GM19324 (cell line): ENCODE measurements around the gene TGFBR1.
"Not testable (repeated sequence)": the region's sequence is repeated elsewhere in the genome, so short reads cannot be mapped to it uniquely, and the experiment has no call there.

Experiments
- ATAC-seq: cut with Tn5 transposase; IDR thresholded peaks from one replicate; pipeline ENCODE4 v1.9.1; 2021; ENCODE audit warnings: mild to moderate bottlenecking, moderate library complexity; ENCODE audit not compliant: unreplicated experiment, low FRiP score

The TGFBR1 gene

GRCh38 chr9:99184475-99185347 is 79.8 kb downstream of the TGFBR1 start:
- ATAC-seq, result peak; percentile 54

- ATAC-seq, result no peak
These were observed 80.4 kb downstream of the TGFBR1 start for GRCh38 chr9:99185348-99185632.

GRCh38 chr9:99185934-99186333 is 81.0 kb downstream of the TGFBR1 start:
- ATAC-seq, result no peak

DNA sequence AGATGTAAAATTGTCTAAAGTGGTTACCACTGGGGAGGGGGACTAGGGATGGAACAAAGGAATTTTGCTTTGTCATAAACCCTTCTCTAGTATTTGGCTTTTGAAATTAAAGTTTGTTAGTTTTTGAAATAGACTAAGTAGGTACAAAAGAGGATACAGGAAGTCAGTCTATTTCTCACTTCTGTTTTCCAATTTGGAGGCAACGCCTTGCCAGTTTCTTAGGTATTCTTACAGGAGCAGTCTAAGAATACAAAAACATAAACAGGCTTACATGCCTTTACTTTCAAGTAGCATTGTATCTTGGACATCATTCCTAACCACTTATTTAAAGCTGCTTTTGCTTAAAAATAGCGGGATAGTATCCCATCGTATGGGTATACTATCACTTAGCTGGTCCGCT is 82.4 kb downstream of the TGFBR1 start:
- ATAC-seq, result no peak

DNA sequence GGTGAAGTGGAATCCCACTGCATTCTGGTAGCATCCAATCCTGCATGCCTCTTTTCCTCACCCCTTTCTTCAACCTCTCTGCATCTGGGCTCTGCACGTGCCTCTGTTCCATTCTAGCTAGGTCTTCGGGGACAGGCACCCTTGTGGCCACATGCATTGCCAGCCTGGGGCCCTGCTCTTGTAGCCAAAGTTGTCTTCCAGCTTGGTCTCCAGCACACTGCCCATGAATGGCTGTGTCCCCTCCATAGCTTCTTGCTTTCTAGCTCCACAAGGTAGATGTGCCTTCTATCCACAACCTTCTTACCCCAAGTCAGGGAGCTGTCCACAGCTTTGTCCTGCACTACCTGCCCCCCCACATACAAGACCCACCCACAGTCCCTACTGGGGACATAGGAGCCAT is 84.3 kb downstream of the TGFBR1 start:
- no peak for ATAC-seq

GRCh38 chr9:99189887-99190596 is 85.1 kb downstream of the TGFBR1 start:
- ATAC-seq, result no peak

GRCh38 chr9:99190597-99191283 is 85.8 kb downstream of the TGFBR1 start:
- no peak for ATAC-seq

DNA sequence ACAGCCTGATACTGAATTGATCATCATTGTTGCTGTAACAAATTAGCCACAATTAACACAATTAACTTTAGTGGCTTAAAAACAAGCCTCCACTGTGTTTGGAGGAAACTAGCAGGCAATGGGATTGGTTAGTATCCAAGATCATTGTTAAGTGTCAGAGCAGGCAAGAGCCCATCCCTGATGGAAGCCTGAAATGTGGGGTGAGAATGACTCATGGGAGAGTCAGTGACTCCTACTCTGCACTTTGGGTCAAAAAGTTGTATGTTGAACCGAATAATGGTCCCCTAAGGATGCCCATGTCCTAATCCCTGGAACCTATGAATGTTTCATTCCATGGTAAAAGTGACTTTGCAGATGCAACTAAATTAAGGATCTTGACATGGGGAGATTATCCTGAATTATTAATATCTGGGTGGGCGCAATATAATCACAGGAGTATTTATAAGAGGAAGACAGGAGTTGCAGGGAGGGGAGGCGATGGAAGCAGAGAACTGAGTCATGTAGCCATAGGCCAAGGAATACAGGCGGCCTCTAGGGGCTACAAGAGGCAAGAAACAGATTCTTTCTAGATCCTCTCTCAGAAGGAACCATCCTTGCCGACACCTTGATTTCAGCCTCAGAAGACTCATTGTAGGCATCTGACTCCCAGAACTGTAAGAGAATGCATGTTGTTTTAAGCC is 88.0 kb downstream of the TGFBR1 start:
- no peak for ATAC-seq

DNA sequence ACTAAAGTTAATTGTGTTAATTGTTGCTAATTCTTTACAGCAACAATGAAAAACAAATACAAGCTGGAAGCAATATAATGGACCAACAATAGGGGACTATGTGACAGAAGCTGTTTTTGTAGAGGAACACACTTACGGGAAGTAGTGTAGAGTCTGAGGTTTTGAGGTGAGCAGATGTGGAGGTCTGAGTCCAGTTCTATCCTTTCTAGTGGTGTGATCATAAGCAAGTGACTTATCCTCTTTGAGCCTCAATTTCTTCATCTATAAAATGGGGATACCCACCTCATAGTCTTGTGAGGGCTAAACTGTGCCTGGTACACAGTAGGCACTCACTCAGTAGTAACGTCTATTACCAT is 88.5 kb downstream of the TGFBR1 start:
- ATAC-seq, result no peak

GRCh38 chr9:99196484-99196883 is 91.6 kb downstream of the TGFBR1 start:
- not testable (repeated sequence) for ATAC-seq

GRCh38 chr9:99197124-99197630 is 92.3 kb downstream of the TGFBR1 start:
- ATAC-seq, result no peak

DNA sequence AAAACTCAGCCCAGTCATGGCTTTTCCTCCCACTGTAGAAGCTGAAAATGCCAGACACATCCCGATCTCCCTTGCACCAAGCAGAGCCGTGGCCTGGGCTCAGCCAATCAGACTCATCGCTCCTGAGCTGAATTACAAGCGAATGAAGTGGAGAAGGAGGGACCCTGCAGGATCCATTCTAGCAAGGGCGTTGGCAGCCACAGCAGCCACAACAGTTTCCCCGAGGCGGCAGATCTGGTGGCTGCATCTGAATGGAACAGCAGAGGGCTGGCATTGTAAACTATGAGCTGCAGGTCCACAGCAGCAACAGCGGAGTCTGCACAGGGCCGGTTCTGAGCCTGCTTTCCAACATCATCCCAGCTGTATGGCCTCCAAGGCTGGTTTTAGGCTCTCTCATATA is 93.1 kb downstream of the TGFBR1 start:
- no peak for ATAC-seq

GRCh38 chr9:99199938-99200539 is 95.1 kb downstream of the TGFBR1 start:
- ATAC-seq, result no peak

GRCh38 chr9:99201603-99202002 is 96.7 kb downstream of the TGFBR1 start:
- ATAC-seq, result no peak
